Rectal smooth muscle tissue (tissue), 1 donor: ENCODE data around the gene CNTN1.

Source experiments
- H3K27ac ChIP-seq: one replicate; pipeline ENCODE4 v1.7.0; 2013; ENCODE audit warnings: low read depth, low read length, inconsistent platforms
- H3K27me3 ChIP-seq: one replicate; pipeline ENCODE4 v1.7.0; 2013; ENCODE audit warnings: low read length; ENCODE audit not compliant: control insufficient read depth, insufficient read depth
- H3K36me3 ChIP-seq: one replicate; pipeline ENCODE4 v1.7.0; 2013; ENCODE audit warnings: low read length; ENCODE audit not compliant: control insufficient read depth, insufficient read depth
- H3K4me1 ChIP-seq: one replicate; pipeline ENCODE4 v1.7.0; 2013; ENCODE audit warnings: low read length; ENCODE audit not compliant: control insufficient read depth, insufficient read depth
- H3K4me3 ChIP-seq: one replicate; pipeline ENCODE4 v1.7.0; 2013; ENCODE audit warnings: low read length
- H3K9ac ChIP-seq: one replicate; pipeline ENCODE4 v1.7.0; 2013; ENCODE audit warnings: low read length

CNTN1 gene

DNA sequence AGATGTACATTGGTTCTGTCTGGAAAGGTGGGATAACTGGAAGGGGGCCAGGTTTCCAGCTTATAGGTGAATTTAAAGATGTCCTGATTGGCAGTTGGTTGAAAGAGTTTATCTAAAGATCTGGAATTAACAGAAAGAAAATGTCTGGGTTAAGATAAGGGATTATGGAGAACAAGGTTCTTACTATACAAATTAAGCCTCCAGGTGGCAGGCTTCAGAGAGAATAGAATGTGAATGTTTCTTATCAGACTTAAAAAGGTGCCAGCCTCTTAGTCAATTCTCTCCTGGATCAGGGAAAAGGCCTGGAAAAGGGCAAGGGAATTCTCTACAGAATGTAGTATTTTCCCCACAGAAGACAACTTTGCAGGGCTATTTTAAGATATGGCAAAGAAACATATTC, 53.1 kb downstream of the CNTN1 start:
- Histone ChIP-seq H3K27ac (no peak overlapping the region), H3K4me1 (no peaks in the 10 kb centered on the region), H3K36me3 (no peaks in the 10 kb centered on the region), H3K27me3 (no peaks in the 10 kb centered on the region), H3K4me3 (no peak overlapping the region), H3K9ac (no peak overlapping the region)

DNA sequence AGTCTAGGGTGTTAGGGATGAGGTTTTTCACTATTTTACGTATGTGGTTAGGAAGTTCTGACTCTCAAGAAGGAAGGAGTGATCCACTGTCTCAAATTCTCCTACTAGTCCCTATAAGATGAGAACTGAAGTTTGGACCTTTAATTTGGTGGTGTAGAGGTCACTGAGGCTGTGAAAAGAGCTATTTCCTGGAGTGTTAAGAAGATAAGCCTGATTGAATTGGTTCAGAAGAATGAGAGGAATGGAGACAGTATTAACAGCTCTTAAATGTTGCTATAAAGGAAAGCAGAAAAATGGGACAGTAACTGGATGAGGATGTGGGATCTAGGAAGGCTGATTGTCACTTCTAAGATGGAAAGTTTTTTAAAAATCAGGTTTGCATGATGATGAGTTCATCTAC, 57.6 kb downstream of the CNTN1 start:
- H3K4me1 ChIP-seq: no peaks in the 10 kb centered on the region
- H3K4me3 ChIP-seq: no peak overlapping the region
- no peak overlapping the region for H3K27ac ChIP-seq
- H3K27me3 ChIP-seq: no peaks in the 10 kb centered on the region
- H3K9ac ChIP-seq: no peak overlapping the region
- no peaks in the 10 kb centered on the region for H3K36me3 ChIP-seq

DNA sequence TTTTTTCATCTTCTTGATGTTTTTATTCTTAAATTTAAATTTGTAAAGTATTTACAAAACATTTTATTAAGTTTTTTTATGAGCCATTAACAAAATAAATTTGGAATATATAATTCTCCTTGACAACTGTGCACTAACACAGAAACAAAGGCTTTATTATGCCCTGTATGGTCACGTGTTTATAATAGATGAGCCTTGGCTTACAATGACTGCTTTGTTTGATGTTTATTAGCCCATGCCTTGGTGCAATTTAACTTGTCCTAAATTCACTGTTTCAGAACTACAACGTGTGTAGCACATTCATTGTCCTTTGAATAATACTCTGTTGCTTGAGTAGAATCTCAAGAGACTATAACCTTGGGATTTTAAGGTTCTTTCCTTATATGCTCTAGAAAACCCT, 59.8 kb downstream of the CNTN1 start:
- no peaks in the 10 kb centered on the region for H3K4me1 ChIP-seq
- no peaks in the 10 kb centered on the region for H3K36me3 ChIP-seq
- H3K27me3 ChIP-seq: no peaks in the 10 kb centered on the region
- H3K27ac ChIP-seq: no peak overlapping the region
- H3K9ac ChIP-seq: no peak overlapping the region
- no peak overlapping the region for H3K4me3 ChIP-seq

DNA sequence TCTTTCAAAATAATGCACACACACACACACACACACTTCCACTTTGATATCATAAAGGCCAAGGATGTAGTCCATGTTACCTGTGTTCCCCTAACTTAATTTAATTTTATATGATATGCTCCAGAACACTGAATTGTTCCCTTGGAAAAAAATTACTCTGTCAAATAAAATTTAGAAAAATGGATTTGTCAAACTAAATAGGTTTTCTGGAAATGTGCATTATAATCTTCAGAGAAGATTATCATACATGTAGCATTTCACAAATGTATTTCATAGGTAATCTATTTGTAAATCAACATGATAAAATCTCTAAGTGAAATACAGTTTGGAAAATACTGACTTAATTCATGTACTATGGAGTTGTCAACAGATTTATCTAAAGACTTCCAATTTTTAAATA, 68.6 kb downstream of the CNTN1 start:
- H3K27ac ChIP-seq: no peak overlapping the region
- H3K27me3 ChIP-seq: no peaks in the 10 kb centered on the region
- H3K4me1 ChIP-seq: no peaks in the 10 kb centered on the region
- no peak overlapping the region for H3K4me3 ChIP-seq
- no peaks in the 10 kb centered on the region for H3K36me3 ChIP-seq
- no peak overlapping the region for H3K9ac ChIP-seq

GRCh38 chr12:40762072-40762471, 69.8 kb downstream of the CNTN1 start:
- Histone ChIP-seq H3K4me1 (no peaks in the 10 kb centered on the region), H3K4me3 (no peak overlapping the region), H3K27me3 (no peaks in the 10 kb centered on the region), H3K36me3 (no peaks in the 10 kb centered on the region), H3K9ac (no peak overlapping the region), H3K27ac (no peak overlapping the region)

DNA sequence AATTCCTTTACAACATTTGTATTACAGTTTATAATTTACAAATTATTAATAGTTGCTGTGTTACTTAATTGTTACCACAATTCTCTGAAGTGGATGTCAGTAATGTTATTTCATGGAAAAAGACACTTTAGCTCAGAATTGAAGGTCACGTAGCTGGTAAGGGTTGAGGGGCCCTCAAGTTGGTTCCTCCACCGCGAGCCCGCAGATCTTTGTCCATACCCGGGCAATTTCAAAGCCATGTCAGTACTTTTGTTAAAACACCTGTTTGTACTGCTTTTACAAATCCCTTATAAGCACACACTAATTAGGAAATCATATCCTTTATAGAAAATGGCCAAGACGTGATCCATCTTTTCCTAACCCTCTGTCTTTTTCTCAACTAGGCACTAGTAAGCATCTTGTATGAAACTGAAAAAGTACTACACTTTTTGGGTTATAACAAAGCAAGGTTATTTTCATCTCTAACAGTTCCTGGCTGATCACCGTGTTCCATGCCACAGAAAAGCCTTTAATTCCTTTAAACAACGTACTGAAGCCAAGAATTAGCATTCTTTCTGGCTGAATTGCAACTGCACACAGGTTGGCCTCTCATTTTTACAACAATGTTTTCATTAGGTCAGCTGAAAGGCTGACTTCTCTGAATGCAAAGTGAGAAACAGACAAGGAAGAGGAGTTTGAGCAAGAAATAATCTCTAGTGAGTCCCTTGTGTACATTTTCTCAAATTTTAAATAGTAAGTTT, 76.1 kb downstream of the CNTN1 start:
- H3K4me3 ChIP-seq: no peak overlapping the region
- no peak overlapping the region for H3K27ac ChIP-seq
- H3K9ac ChIP-seq: no peak overlapping the region
- no peaks in the 10 kb centered on the region for H3K4me1 ChIP-seq
- no peaks in the 10 kb centered on the region for H3K27me3 ChIP-seq
- H3K36me3 ChIP-seq: no peaks in the 10 kb centered on the region

- H3K27ac ChIP-seq: no peak overlapping the region
- H3K27me3 ChIP-seq: no peaks in the 10 kb centered on the region
- H3K36me3 ChIP-seq: no peaks in the 10 kb centered on the region
- H3K4me1 ChIP-seq: no peaks in the 10 kb centered on the region
- H3K9ac ChIP-seq: no peak overlapping the region
- H3K4me3 ChIP-seq: no peak overlapping the region
Observed at GRCh38 chr12:40769846-40770245, 77.6 kb downstream of the CNTN1 start.

DNA sequence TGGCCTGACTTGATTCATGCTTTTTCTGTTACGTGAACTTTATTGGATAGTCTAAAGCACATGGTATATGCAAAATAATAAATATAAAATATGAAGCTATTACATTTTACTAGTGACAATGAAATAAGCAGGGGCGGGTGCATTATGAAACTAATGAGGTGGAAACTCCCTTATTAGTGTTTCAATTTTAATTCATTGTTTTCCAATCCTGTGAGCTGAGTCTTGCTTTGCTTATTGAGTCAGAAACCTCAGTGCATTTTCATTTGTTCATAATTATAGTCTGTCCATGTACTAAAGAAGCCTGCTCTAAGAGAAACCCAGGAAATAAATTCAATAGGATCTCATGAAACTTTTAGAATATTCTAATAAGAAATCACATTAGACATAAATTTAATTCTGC, 78.5 kb downstream of the CNTN1 start:
- Histone ChIP-seq H3K36me3 (no peaks in the 10 kb centered on the region), H3K9ac (no peak overlapping the region), H3K4me1 (no peaks in the 10 kb centered on the region), H3K27ac (no peak overlapping the region), H3K4me3 (no peak overlapping the region), H3K27me3 (no peaks in the 10 kb centered on the region)

DNA sequence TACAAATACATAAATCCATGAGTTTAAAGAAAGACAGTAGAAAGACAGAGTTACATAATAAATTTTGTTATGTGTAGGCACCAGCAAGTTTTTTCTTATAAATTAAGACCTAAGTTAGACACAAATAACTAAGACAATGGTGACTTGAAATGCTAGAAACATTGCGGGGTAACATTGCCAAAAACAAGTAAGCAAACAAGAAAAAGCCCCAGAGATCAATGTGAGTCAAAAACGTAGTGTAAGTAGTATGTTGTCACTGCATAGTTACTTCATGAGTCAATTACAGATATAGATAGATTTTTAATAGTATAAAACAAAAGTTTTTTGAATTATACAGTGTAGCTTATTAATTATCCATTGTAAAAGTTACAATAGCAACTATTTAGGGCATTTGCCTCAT, 83.4 kb downstream of the CNTN1 start:
- H3K9ac ChIP-seq: no peak overlapping the region
- no peaks in the 10 kb centered on the region for H3K27me3 ChIP-seq
- H3K27ac ChIP-seq: no peak overlapping the region
- no peaks in the 10 kb centered on the region for H3K4me1 ChIP-seq
- no peak overlapping the region for H3K4me3 ChIP-seq
- H3K36me3 ChIP-seq: no peaks in the 10 kb centered on the region

DNA sequence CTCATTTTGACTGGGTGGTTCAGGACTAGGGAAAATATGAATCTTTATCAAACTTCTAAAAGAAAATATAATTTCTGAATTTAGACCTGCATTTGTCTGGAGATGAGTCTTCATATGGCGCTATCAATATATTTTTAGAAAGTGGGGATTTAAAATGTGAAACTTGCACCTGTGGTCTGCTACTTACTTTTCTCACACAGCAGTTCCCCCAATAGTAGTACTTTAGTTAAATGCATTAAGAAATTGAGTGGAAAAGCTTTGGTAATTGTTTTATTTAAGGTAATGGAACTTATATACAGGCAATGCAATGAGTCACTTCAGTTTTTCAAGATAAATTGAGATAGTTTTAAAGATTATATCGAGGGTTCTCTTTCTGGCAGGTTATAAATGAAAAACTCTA, 91.9 kb downstream of the CNTN1 start:
- Histone ChIP-seq H3K36me3 (no peaks in the 10 kb centered on the region), H3K27me3 (no peaks in the 10 kb centered on the region), H3K4me3 (no peak overlapping the region), H3K9ac (no peak overlapping the region), H3K27ac (no peak overlapping the region), H3K4me1 (no peaks in the 10 kb centered on the region)

DNA sequence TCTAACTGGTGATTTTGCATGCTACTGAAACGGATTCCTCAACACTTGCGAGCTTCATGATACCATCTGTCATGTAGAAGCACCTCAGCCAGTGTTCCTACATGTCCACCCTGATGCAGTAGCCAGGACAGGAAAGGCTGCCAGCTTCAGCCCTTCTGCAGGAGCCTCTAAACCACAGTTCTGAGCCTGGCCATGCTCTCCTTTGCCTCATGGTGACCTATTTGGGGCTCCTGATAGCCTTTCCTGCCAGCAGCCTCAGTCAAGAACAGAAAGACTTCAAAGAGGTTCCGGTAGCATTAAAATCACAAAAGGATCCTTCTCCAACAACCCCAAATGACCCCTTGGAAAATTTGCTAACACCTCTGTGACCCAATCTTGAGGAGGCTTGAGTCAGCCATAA, 96.0 kb downstream of the CNTN1 start:
- Histone ChIP-seq H3K9ac (no peak overlapping the region), H3K4me3 (no peak overlapping the region), H3K27me3 (no peaks in the 10 kb centered on the region), H3K4me1 (no peaks in the 10 kb centered on the region), H3K36me3 (no peaks in the 10 kb centered on the region), H3K27ac (no peak overlapping the region)

GRCh38 chr12:40792792-40793386, 100.7 kb downstream of the CNTN1 start:
- Histone ChIP-seq H3K4me3 (no peak overlapping the region), H3K36me3 (no peaks in the 10 kb centered on the region), H3K4me1 (no peaks in the 10 kb centered on the region), H3K27ac (no peak overlapping the region), H3K27me3 (no peaks in the 10 kb centered on the region), H3K9ac (no peak overlapping the region)

DNA sequence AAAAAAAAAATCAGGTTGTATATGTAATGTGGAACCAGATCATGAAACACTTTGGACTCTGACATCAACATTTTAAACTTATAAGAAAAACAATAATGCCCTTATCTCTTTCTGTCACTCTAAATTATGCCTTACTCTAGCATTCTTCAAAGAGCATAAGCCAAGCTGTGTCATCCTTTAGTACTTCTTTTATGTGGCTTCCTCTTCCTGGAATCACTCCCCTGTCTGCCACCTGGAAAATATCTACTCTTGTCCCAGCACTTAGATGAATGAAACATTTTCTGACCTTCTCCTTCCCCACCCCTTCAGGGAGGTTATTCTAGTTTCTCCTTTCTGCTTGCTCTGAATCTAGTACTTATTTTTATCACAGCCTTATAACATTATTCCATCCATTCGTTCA, 101.2 kb downstream of the CNTN1 start:
- no peak overlapping the region for H3K4me3 ChIP-seq
- no peak overlapping the region for H3K9ac ChIP-seq
- H3K27ac ChIP-seq: no peak overlapping the region
- no peaks in the 10 kb centered on the region for H3K27me3 ChIP-seq
- H3K36me3 ChIP-seq: no peaks in the 10 kb centered on the region
- H3K4me1 ChIP-seq: no peaks in the 10 kb centered on the region
